Thyroid gland (tissue), 4 donors: Measurements from ENCODE around the gene SMIM32. TPM values are rescaled to one million over a fixed set of nuclear protein-coding genes. Genes with fewer than 3 reads are reported as not detected.

Experiments
- DNase-seq, 2 donors: peaks; one replicate each; pipeline ENCODE4 v3.0.0-alpha.2; 2019
- H3K27ac ChIP-seq, 3 donors: fragments of 200-600 bp; sonication (generic); 1 replicate in 2 of 3; 2 replicates in 1 of 3; pipeline ENCODE4 v1.5.1; 2016 to 2019; ENCODE audit warnings: mild to moderate bottlenecking in 1 of 3, moderate library complexity in 1 of 3
- H3K27me3 ChIP-seq: fragments of 200-600 bp; sonication (generic); one replicate; pipeline ENCODE4 v1.5.1; 2019
- H3K36me3 ChIP-seq, 2 donors: fragments of 200-600 bp; sonication (generic); one replicate each; pipeline ENCODE4 v1.5.1; 2016 to 2019
- H3K4me1 ChIP-seq, 2 donors: fragments of 200-600 bp; sonication (generic); one replicate each; pipeline ENCODE4 v1.5.1; 2017 to 2019
- H3K4me3 ChIP-seq, 3 donors: fragments of 200-600 bp; sonication (generic); replicated peaks in 1 of 3; 1 replicate in 2 of 3; 2 replicates in 1 of 3; pipeline ENCODE4 v1.5.1; 2016; ENCODE audit warnings: mild to moderate bottlenecking in 1 of 3
- H3K9me3 ChIP-seq: fragments of 200-600 bp; sonication (generic); one replicate; pipeline ENCODE4 v1.5.1; 2017
- CTCF ChIP-seq, 6 experiments: fragments of 200-600 bp in 3 of 6; fragments of 450-650 bp in 3 of 6; sonication (generic) in 3 of 6; IDR thresholded peaks; one replicate each; pipeline ENCODE4 v1.5.1; 2016 to 2019; ENCODE audit warnings: antibody characterized with exemption in 6 of 6, mild to moderate bottlenecking in 2 of 6, inconsistent platforms in 1 of 6, moderate library complexity in 1 of 6
- POLR2A ChIP-seq, 2 donors: fragments of 450-650 bp; IDR thresholded peaks; one replicate each; pipeline ENCODE4 v1.6.1; 2017; ENCODE audit warnings: antibody characterized with exemption in 2 of 2, mild to moderate bottlenecking in 2 of 2, moderate library complexity in 1 of 2
- WGBS, 2 donors: methylation state at CpG; one replicate each; pipeline ENCODE4 v1.1.5; 2017; 5-methylcytosine and 5-hydroxymethylcytosine counted together
- intact Hi-C: fragments of 100-400 bp; cut with DNase I; formaldehyde crosslinking; loops from one replicate; pipeline ENCODE4 v1.15.1; 2023
- total RNA-seq, 4 donors: library from RNA; depleted of rRNA; stranded (reverse); fragments of >200 nt; gene quantifications; one replicate each; pipeline ENCODE4 v1.2.3, GENCODE V29; 2016

SMIM32 gene
- total RNA-seq, 4 donors from 2014 or later = 0.44 TPM; not detected in 3

GRCh38 chr5:136143312-136143711 is 49.6 kb downstream of the SMIM32 start:
- Histone ChIP-seq H3K4me1 (peaks cover 9 to 30% of the 10 kb centered on the region in 2 donors), H3K27me3 (no peaks in the 10 kb centered on the region), H3K36me3 (no peaks in the 10 kb centered on the region), H3K9me3 (no peaks in the 10 kb centered on the region), H3K27ac (no peak overlapping the region), H3K4me3 (no peak overlapping the region)
- 65 to 66% methylated on average over 6 of the region's 6 CpGs for WGBS, 2 donors
- TF ChIP-seq POLR2A (IDR thresholded peaks at IDR 0.05) (no peak), CTCF (IDR thresholded peaks at IDR 0.05) (no peak)
- intact Hi-C loops = no loop called here
- no peak for DNase-seq

GRCh38 chr5:136141561-136141960 is 51.4 kb downstream of the SMIM32 start:
- Histone ChIP-seq H3K4me1 (peaks cover 15 to 30% of the 10 kb centered on the region in 2 donors), H3K27ac (no peak overlapping the region), H3K9me3 (no peaks in the 10 kb centered on the region), H3K36me3 (no peaks in the 10 kb centered on the region), H3K4me3 (no peak overlapping the region), H3K27me3 (no peaks in the 10 kb centered on the region)
- no peak for DNase-seq
- no peak for TF ChIP-seq CTCF (IDR thresholded peaks at IDR 0.05)
- no peak for TF ChIP-seq POLR2A (IDR thresholded peaks at IDR 0.05)
- intact Hi-C loops = no loop called here

Other genes starting within 250 kb of the SMIM32 start
- gene LECT2, start 238.2 kb downstream of the SMIM32 start, total RNA-seq = not detected
- 10 to 100 TPM; 19.6 to 55.9 (median 38.5) TPM for gene TGFBI, start 164.2 kb downstream of the SMIM32 start, total RNA-seq
- 100 to 1,000 TPM in 1 of 4 donors, 10 to 100 TPM in 3; 51.8 to 122 (median 63.3) TPM for gene SMAD5, start 60.3 kb downstream of the SMIM32 start, total RNA-seq
- gene TRPC7, start 172.4 kb upstream of the SMIM32 start, total RNA-seq = not detected